Astrocyte (in vitro differentiated cells and primary cell): ENCODE measurements around the gene RASAL1.

Experiments used
- CTCF ChIP-seq: IDR thresholded peaks from 2 replicates; pipeline ENCODE4 v1.5.1; 2011; ENCODE audit warnings: low read depth, mild to moderate bottlenecking, inconsistent platforms, low read length, moderate library complexity; ENCODE audit not compliant: insufficient read depth
- EZH2 ChIP-seq: IDR thresholded peaks from 2 replicates; pipeline ENCODE4 v1.6.1; 2012; ENCODE audit warnings: mild to moderate bottlenecking, low read length, inconsistent platforms; ENCODE audit not compliant: insufficient read depth

GRCh38 chr12:113092607-113093408 is 42.8 kb downstream of the RASAL1 start:
- TF ChIP-seq CTCF: no peak
- no peak for TF ChIP-seq EZH2
